ENCODE measurements around the gene SLC9A9.

GRCh38 chr3:143786219-143787191, 61.8 kb downstream of the SLC9A9 start:
- TF ChIP-seq CTCF (conservative IDR thresholded peaks at IDR 0.05 in 1 of 2, IDR thresholded peaks at IDR 0.05 in 1 of 2; ENCODE audit: low read depth in 1 of 2, low read length in 2 of 2) (no peak), EZH2 (IDR thresholded peaks at IDR 0.05; ENCODE audit: low read length, missing control alignments) (no peak)

Measured in fibroblast of lung (primary cell).